Transverse colon (tissue), 4 donors: Measurements from ENCODE around the gene CD300E. TPM values are rescaled to one million over a fixed set of nuclear protein-coding genes. Genes with fewer than 3 reads are reported as not detected.

Source experiments
- DNase-seq: peaks from one replicate; pipeline ENCODE4 v3.0.0-alpha.2; 2019
- H3K27ac ChIP-seq, 4 donors: fragments of 200-600 bp; sonication (generic); 2 replicates each; pipeline ENCODE4 v1.5.1; 2016 to 2018; ENCODE audit warnings: inconsistent platforms in 4 of 4
- H3K27me3 ChIP-seq: fragments of 200-600 bp; sonication (generic); 2 replicates; pipeline ENCODE4 v1.5.1; 2017; ENCODE audit warnings: inconsistent platforms
- H3K36me3 ChIP-seq, 4 donors: fragments of 200-600 bp; sonication (generic); 2 replicates each; pipeline ENCODE4 v1.5.1; 2017 to 2019; ENCODE audit warnings: inconsistent platforms in 4 of 4
- H3K4me1 ChIP-seq, 4 donors: fragments of 200-600 bp; sonication (generic); 2 replicates each; pipeline ENCODE4 v1.5.1; 2017 to 2020; ENCODE audit warnings: inconsistent platforms in 4 of 4
- H3K4me3 ChIP-seq, 4 donors: fragments of 200-600 bp; sonication (generic); 1 replicate in 1 of 4; 2 replicates in 3 of 4; pipeline versions ENCODE4 v1.5.1 to v1.6.1; 2017 to 2019; ENCODE audit warnings: inconsistent platforms in 4 of 4
- H3K9me3 ChIP-seq, 2 donors: fragments of 200-600 bp; sonication (generic); 2 replicates each; pipeline ENCODE4 v1.5.1; 2017 to 2019; ENCODE audit warnings: inconsistent platforms in 2 of 2
- CTCF ChIP-seq, 5 experiments: fragments of 200-600 bp in 3 of 5; fragments of 450-650 bp in 2 of 5; sonication (generic) in 3 of 5; IDR thresholded peaks; 1 replicate in 2 of 5; 2 replicates in 3 of 5; pipeline ENCODE4 v1.5.1; 2016 to 2017; ENCODE audit warnings: antibody characterized with exemption in 5 of 5, inconsistent platforms in 3 of 5, mild to moderate bottlenecking in 2 of 5, moderate library complexity in 1 of 5
- EP300 ChIP-seq: sonication (generic); formaldehyde crosslinking; IDR thresholded peaks from one replicate; pipeline ENCODE4 v1.6.1; 2017; ENCODE audit warnings: antibody characterized with exemption, low read depth
- POLR2A ChIP-seq: fragments of 450-650 bp; IDR thresholded peaks from one replicate; pipeline ENCODE4 v1.6.1; 2016; ENCODE audit warnings: antibody characterized with exemption, mild to moderate bottlenecking, moderate library complexity
- POLR2AphosphoS5 ChIP-seq, 3 donors: sonication (generic); formaldehyde crosslinking; IDR thresholded peaks; one replicate each; pipeline ENCODE4 v1.6.1; 2016; ENCODE audit warnings: antibody characterized with exemption in 3 of 3
- WGBS, 2 donors: methylation state at CpG; one replicate each; pipeline ENCODE4 v1.1.5; 2018; ENCODE audit warnings: low coverage in 1 of 2; 5-methylcytosine and 5-hydroxymethylcytosine counted together
- in situ Hi-C, 4 donors: fragments of 200-750 bp; cut with MboI; loops; one replicate each; pipeline versions ENCODE4 v1.15.0 to v1.15.1; 2017; ENCODE audit warnings: low sequenced_read_pairs in 3 of 4, low pct_ligation_motif_present in 1 of 4, low pct_unique_long_range_greater_than_20kb in 1 of 4
- intact Hi-C: fragments of 100-400 bp; cut with DNase I; formaldehyde crosslinking; loops from one replicate; pipeline ENCODE4 v1.15.1; 2023; ENCODE audit warnings: low total_unique reads
- total RNA-seq, 4 donors: library from RNA; depleted of rRNA; stranded (reverse); fragments of >200 nt; gene quantifications; one replicate each; pipeline ENCODE4 v1.1.0, GENCODE V29; 2016

Gene CD300E
- total RNA-seq, 4 donors from 2014 or later: 0.14 to 0.32 TPM; not detected in 2

GRCh38 chr17:74603746-74604145 is 19.8 kb downstream of the CD300E start:
- TF ChIP-seq CTCF (IDR thresholded peaks at IDR 0.05) (no peak), POLR2A (no peak), EP300 (no peak), POLR2AphosphoS5 (IDR thresholded peaks at IDR 0.05) (no peak)
- in situ Hi-C loops: no loop called here
- Histone ChIP-seq H3K9me3 (no peaks in the 10 kb centered on the region), H3K4me1 (peaks cover 0 to 5% (median 0%) of the 10 kb centered on the region in 4 donors), H3K27ac (no peak overlapping the region), H3K36me3 (no peaks in the 10 kb centered on the region), H3K4me3 (no peak overlapping the region), H3K27me3 (peaks cover 2% of the 10 kb centered on the region)
- WGBS, 2 donors: 71 to 84% methylated on average over 3 to 5 of the region's 5 CpGs
- DNase-seq: no peak
- intact Hi-C loops: no loop called here

DNA sequence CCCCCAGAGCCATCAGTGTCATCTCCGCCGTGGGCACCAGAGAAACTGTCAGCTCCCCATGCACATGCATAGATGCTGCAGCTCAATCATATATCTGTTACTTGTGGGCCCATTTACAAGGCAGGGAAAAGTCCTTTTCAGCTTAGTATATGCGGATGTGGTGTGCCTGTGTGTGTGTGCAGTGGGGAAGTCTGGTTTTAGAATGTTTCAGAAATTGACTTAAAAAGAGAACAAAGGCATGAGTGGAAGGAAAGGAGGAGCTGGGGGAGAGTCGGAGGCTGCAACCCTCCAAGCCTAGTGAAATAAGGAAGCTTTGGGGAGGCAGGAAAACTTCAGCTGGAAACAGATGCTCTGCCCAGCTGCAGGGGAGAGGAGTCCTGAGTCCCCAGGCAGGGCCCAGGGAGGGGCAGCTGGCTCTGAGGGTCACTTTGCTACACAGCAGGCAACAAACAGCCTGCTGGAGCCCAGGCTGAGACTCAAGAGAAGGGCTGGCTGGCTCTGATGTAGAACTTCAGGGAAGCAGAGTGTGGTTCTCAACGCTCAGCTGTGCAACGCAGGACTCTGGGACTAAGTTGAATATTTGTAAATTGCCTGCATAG is 20.4 kb downstream of the CD300E start:
- Histone ChIP-seq H3K36me3 (no peaks in the 10 kb centered on the region), H3K4me1 (peaks cover 0 to 5% (median 0%) of the 10 kb centered on the region in 4 donors), H3K4me3 (no peak overlapping the region), H3K27me3 (peaks cover 5% of the 10 kb centered on the region), H3K27ac (no peak overlapping the region), H3K9me3 (no peaks in the 10 kb centered on the region)
- intact Hi-C loops: no loop called here
- in situ Hi-C loops: no loop called here
- TF ChIP-seq CTCF (IDR thresholded peaks at IDR 0.05) (no peak), EP300 (no peak), POLR2A (no peak), POLR2AphosphoS5 (IDR thresholded peaks at IDR 0.05) (no peak)
- DNase-seq: no peak
- WGBS, 2 donors: 57 to 77% methylated on average over 3 to 6 of the region's 6 CpGs

- 40 to 51% methylated on average over 4 to 12 of the region's 12 CpGs for WGBS, 2 donors
- no peaks in the 10 kb centered on the region for H3K36me3 ChIP-seq
- DNase-seq: peak; percentile 23
- intact Hi-C loops (no loop called here), in situ Hi-C loops (no loop called here)
- H3K27ac ChIP-seq: no peak overlapping the region
- TF ChIP-seq POLR2A (no peak), CTCF (IDR thresholded peaks at IDR 0.05) (peak; percentile 40 to 68 (median 62))
- H3K27me3 ChIP-seq: peaks cover 5% of the 10 kb centered on the region
- H3K4me1 ChIP-seq: peaks cover 0 to 5% (median 0%) of the 10 kb centered on the region in 4 donors
- no peak overlapping the region for H3K4me3 ChIP-seq
- no peaks in the 10 kb centered on the region for H3K9me3 ChIP-seq
These were observed 21.5 kb downstream of the CD300E start for GRCh38 chr17:74601944-74602572.

GRCh38 chr17:74599448-74599939 is 24.0 kb downstream of the CD300E start:
- in situ Hi-C loops (no loop called here), intact Hi-C loops (no loop called here)
- TF ChIP-seq POLR2A (no peak), POLR2AphosphoS5 (IDR thresholded peaks at IDR 0.05) (no peak), CTCF (IDR thresholded peaks at IDR 0.05) (no peak), EP300 (no peak)
- no peak overlapping the region for H3K4me3 ChIP-seq
- DNase-seq: no peak
- WGBS, 2 donors: 12 to 45% methylated on average over 2 to 10 of the region's 10 CpGs
- H3K27me3 ChIP-seq: peaks cover 5% of the 10 kb centered on the region
- H3K4me1 ChIP-seq: no peaks in the 10 kb centered on the region
- H3K36me3 ChIP-seq: no peaks in the 10 kb centered on the region
- H3K27ac ChIP-seq: no peak overlapping the region
- H3K9me3 ChIP-seq: no peaks in the 10 kb centered on the region
